OCI-LY7 (cell line): ENCODE results near the gene MACF1. TPM values are rescaled to one million over a fixed set of nuclear protein-coding genes. Genes with fewer than 3 reads are reported as not detected.

Experiments
- BruUV-seq: library from RNA; stranded (reverse); fragments of 400-500 nt; replicated peaks from 2 replicates; lab custom pipeline; 2021; lab: Mats Ljungman, UMichigan
- CTCF ChIA-PET: fragments of 300-600 bp; sonication (Branson Sonifier 250); formaldehyde crosslinking; loops from one replicate; lab custom pipeline; 2022; ENCODE audit warnings: antibody characterized with exemption; ENCODE audit not compliant: unreplicated experiment; lab: Charles Lee
- POLR2A ChIA-PET: fragments of 300-600 bp; sonication (Branson Sonifier 250); formaldehyde crosslinking; loops from one replicate; lab custom pipeline; 2022; ENCODE audit warnings: antibody characterized with exemption; lab: Charles Lee
- DNase-seq: peaks from one replicate; pipeline ENCODE4 v3.0.0-alpha.2; 2015; ENCODE audit warnings: low spot score
- H2AFZ ChIP-seq: fragments of 200-600 bp; sonication (generic), shearing (Covaris generic); 2 replicates; pipeline ENCODE4 v1.6.1; 2014; ENCODE audit warnings: mild to moderate bottlenecking, antibody characterized with exemption, low read length, moderate library complexity
- H3K27ac ChIP-seq: fragments of 200-600 bp; sonication (generic); 2 replicates; pipeline ENCODE4 v1.5.1; 2014; ENCODE audit warnings: mixed run types, low read depth, mild to moderate bottlenecking, moderate library complexity, low read length, inconsistent platforms; ENCODE audit not compliant: poor library complexity, severe bottlenecking
- H3K36me3 ChIP-seq: fragments of 200-600 bp; sonication (generic); 2 replicates; pipeline ENCODE4 v1.6.1; 2014; ENCODE audit warnings: mild to moderate bottlenecking, antibody characterized with exemption, low read length, moderate library complexity, mixed read lengths; ENCODE audit not compliant: insufficient read depth
- H3K4me1 ChIP-seq: fragments of 200-600 bp; sonication (generic); 2 replicates; pipeline ENCODE4 v1.5.1; 2014; ENCODE audit warnings: mild to moderate bottlenecking, low read length; ENCODE audit not compliant: insufficient read depth, poor library complexity, severe bottlenecking
- H3K4me2 ChIP-seq: fragments of 200-600 bp; sonication (generic); 2 replicates; pipeline ENCODE4 v1.6.1; 2014; ENCODE audit warnings: mild to moderate bottlenecking, low read length
- H3K4me3 ChIP-seq: fragments of 200-600 bp; sonication (generic); 2 replicates; pipeline ENCODE4 v1.5.1; 2014; ENCODE audit warnings: mild to moderate bottlenecking, low read depth, low read length; ENCODE audit not compliant: poor library complexity, severe bottlenecking
- H3K79me2 ChIP-seq: fragments of 200-600 bp; sonication (generic); 2 replicates; pipeline ENCODE4 v1.6.1; 2016; ENCODE audit warnings: low read depth, mild to moderate bottlenecking, low read length, moderate library complexity, mixed read lengths; ENCODE audit not compliant: insufficient read depth
- H3K9me2 ChIP-seq: fragments of 200-600 bp; sonication (generic); 2 replicates; pipeline ENCODE4 v1.6.1; 2016; ENCODE audit warnings: mild to moderate bottlenecking, low read length, mixed read lengths; ENCODE audit not compliant: insufficient read depth
- H3K9me3 ChIP-seq: fragments of 200-600 bp; sonication (generic); 2 replicates; pipeline ENCODE4 v1.6.1; 2014; ENCODE audit warnings: mild to moderate bottlenecking, mixed run types, low read length, mixed read lengths
- H4K20me1 ChIP-seq: fragments of 200-600 bp; sonication (generic); 2 replicates; pipeline ENCODE4 v1.6.1; 2014; ENCODE audit warnings: mild to moderate bottlenecking, antibody characterized with exemption, low read length, moderate library complexity, mixed read lengths; ENCODE audit not compliant: insufficient read depth
- CTCF ChIP-seq: fragments of 200-600 bp; sonication (generic); conservative IDR thresholded peaks from 2 replicates; pipeline ENCODE4 v1.5.1; 2014; ENCODE audit warnings: mild to moderate bottlenecking, antibody characterized with exemption, low read length, moderate library complexity, mixed read lengths
- EZH2phosphoT487 ChIP-seq: fragments of 200-600 bp; sonication (generic); IDR thresholded peaks from 2 replicates; pipeline ENCODE4 v1.6.1; 2018; ENCODE audit warnings: low read depth, borderline replicate concordance, mild to moderate bottlenecking, mixed run types, antibody characterized with exemption, low read length, moderate library complexity, mixed read lengths
- intact Hi-C: fragments of 100-400 bp; cut with micrococcal nuclease; formaldehyde crosslinking; loops from one replicate; pipeline ENCODE4 v1.10.0; 2022; ENCODE audit not compliant: unreplicated experiment
- total RNA-seq, 2 experiments: library from RNA; depleted of rRNA in 1 of 2; stranded (reverse); fragments of >200 nt in 1 of 2; shearing (Covaris generic) in 1 of 2; gene quantifications; 2 replicates each; pipeline ENCODE4 v1.2.3, GENCODE V29; 2014 to 2022

The MACF1 gene
- total RNA-seq, 2 experiments from 2014 or later, result 211 to 220 TPM

DNA sequence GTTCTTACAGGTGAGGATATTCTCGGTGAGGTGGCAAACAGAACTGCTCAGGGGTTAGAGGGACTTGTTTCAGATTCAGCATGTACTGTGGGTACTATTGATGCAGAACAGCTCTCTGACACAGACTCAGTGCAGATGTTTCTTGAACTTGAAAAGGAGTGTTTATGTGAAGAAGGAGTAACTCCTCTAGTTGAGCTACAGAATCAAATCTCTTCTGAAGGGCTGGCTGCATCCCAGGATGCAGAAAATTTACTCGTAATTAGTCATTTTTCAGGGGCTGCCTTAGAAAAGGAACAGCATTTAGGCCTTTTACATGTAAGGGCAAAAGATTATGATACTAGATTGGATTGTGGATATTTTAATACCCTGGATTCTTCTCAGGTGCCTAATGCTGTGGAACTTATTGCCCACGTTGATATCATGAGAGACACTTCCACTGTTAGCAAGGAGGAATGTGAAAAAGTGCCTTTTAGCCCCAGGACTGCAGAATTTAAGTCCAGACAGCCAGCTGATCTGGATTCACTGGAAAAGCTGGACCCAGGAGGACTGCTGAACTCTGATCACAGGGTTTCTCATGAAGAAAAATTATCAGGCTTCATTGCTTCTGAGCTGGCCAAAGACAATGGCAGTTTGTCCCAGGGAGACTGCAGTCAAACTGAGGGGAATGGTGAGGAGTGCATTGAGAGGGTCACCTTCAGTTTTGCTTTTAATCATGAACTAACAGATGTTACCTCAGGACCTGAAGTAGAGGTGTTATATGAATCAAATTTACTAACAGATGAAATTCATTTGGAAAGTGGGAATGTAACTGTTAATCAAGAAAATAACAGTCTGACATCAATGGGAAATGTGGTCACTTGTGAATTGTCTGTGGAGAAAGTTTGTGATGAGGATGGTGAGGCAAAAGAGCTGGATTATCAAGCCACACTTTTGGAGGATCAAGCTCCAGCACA lies 207.3 kb downstream of the MACF1 start:
- POLR2A ChIA-PET, result interaction anchor here (0.8 to 1.8 kb wide), 5 partner anchors 11 to 132 kb away, joined by 3 to 6 read pairs (median 4); no protein-coding TSS in a partner anchor
- Histone ChIP-seq H2AFZ (no peak overlapping the region), H3K4me2 (no peak overlapping the region), H3K27ac (no peak overlapping the region), H3K9me2 (no peaks in the 10 kb centered on the region), H3K79me2 (no peaks in the 10 kb centered on the region), H4K20me1 (peaks cover 28% of the 10 kb centered on the region), H3K4me1 (peaks cover 37% of the 10 kb centered on the region), H3K9me3 (no peaks in the 10 kb centered on the region), H3K36me3 (peaks cover 5% of the 10 kb centered on the region; the same call in 1 of the 2 replicates), H3K4me3 (no peak overlapping the region)
- no TSS peak for BruUV-seq
- TF ChIP-seq EZH2phosphoT487, result no peak
- TF ChIP-seq CTCF, result no peak
- DNase-seq, result no peak
- intact Hi-C loops, result no loop called here
- CTCF ChIA-PET, result interaction anchor here (0.7 to 0.9 kb wide), 2 partner anchors 20 to 127 kb away, joined by 3 read pairs; no protein-coding TSS in a partner anchor

- H4K20me1 ChIP-seq, result peaks cover 17% of the 10 kb centered on the region
- no peaks in the 10 kb centered on the region for H3K9me3 ChIP-seq
- ChIA-PET CTCF (interaction anchor here (0.6 kb wide), 1 partner anchor 14 kb away, joined by 3 read pairs; no protein-coding TSS in a partner anchor), POLR2A (interaction anchor here (0.8 kb wide), 1 partner anchor 19 kb away, joined by 3 read pairs; no protein-coding TSS in a partner anchor)
- peaks cover 5% of the 10 kb centered on the region; the same call in 1 of the 2 replicates for H3K36me3 ChIP-seq
- no peak for TF ChIP-seq EZH2phosphoT487
- no peak for TF ChIP-seq CTCF
- no peak overlapping the region for H3K4me3 ChIP-seq
- no peaks in the 10 kb centered on the region for H3K9me2 ChIP-seq
- no peak overlapping the region for H3K27ac ChIP-seq
- no peak overlapping the region for H3K4me2 ChIP-seq
- intact Hi-C loops, result no loop called here
- H3K4me1 ChIP-seq, result peaks cover 26% of the 10 kb centered on the region
- H2AFZ ChIP-seq, result no peak overlapping the region
- H3K79me2 ChIP-seq, result no peaks in the 10 kb centered on the region
- BruUV-seq, result no TSS peak
- DNase-seq, result no peak
Observed at GRCh38 chr1:39412892-39413291, 208.4 kb downstream of the MACF1 start.
